Ishikawa (cell line): ENCODE data around the gene TMPRSS2.

Experiments
- CEBPB ChIP-seq: IDR thresholded peaks from 2 replicates; pipeline ENCODE4 v1.6.1; 2012
- CREB1 ChIP-seq: IDR thresholded peaks from 2 replicates; pipeline ENCODE4 v1.6.1; 2012; ENCODE audit warnings: low read depth
- EGR1 ChIP-seq: IDR thresholded peaks from 2 replicates; pipeline ENCODE4 v1.6.1; 2012
- EP300 ChIP-seq: IDR thresholded peaks from 2 replicates; pipeline ENCODE4 v1.6.1; 2012; ENCODE audit warnings: borderline replicate concordance
- FOXM1 ChIP-seq: IDR thresholded peaks from 2 replicates; pipeline ENCODE4 v1.6.1; 2012; ENCODE audit warnings: low read depth, borderline replicate concordance
- NFIC ChIP-seq: IDR thresholded peaks from 2 replicates; pipeline ENCODE4 v1.6.1; 2012
- RAD21 ChIP-seq: IDR thresholded peaks from 2 replicates; pipeline ENCODE4 v1.6.1; 2012; ENCODE audit warnings: low read depth
- TAF1 ChIP-seq: IDR thresholded peaks from 2 replicates; pipeline ENCODE4 v1.6.1; 2012; ENCODE audit warnings: low read depth, mild to moderate bottlenecking
- TCF12 ChIP-seq: IDR thresholded peaks from 2 replicates; pipeline ENCODE4 v1.6.1; 2012; ENCODE audit warnings: low read depth
- TEAD4 ChIP-seq: IDR thresholded peaks from 2 replicates; pipeline ENCODE4 v1.6.1; 2012
- USF1 ChIP-seq: IDR thresholded peaks from 2 replicates; pipeline ENCODE4 v1.6.1; 2012
- YY1 ChIP-seq: IDR thresholded peaks from 2 replicates; pipeline ENCODE4 v1.6.1; 2012; ENCODE audit warnings: low read depth
- ZBTB7A ChIP-seq: IDR thresholded peaks from 2 replicates; pipeline ENCODE4 v1.6.1; 2012; ENCODE audit warnings: low read depth
- TF ChIP-seq, protein P1 (sequence below): IDR thresholded peaks from 2 replicates; pipeline ENCODE4 v1.6.1; 2012
- TF ChIP-seq, protein P2 (sequence below): IDR thresholded peaks from 2 replicates; pipeline ENCODE4 v1.6.1; 2012; ENCODE audit warnings: low read depth, mild to moderate bottlenecking

TMPRSS2 gene

DNA sequence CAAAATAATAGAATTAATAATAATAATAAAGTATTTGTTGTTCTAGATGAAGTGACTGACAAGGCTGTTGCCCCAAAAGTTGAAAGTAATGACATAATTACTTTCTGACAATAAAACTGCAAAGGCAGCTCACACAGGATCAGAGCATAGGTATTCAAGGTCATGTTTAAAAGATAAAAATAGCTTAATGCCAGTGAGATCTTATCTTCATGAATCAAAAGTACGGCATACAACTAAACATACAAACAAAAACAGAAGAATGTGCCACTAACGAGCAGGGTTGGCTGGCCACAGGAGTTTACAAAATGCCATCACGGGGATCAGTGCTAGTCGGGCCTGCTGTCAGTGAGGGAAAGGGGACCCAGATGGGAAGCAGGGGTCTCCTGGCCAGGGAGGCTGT is 22.4 kb upstream of the TMPRSS2 start:
- TF ChIP-seq, protein P1, sequence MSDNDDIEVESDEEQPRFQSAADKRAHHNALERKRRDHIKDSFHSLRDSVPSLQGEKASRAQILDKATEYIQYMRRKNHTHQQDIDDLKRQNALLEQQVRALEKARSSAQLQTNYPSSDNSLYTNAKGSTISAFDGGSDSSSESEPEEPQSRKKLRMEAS: no peak
- no peak for TF ChIP-seq CEBPB

- no peak for TF ChIP-seq EP300
- TF ChIP-seq, protein P1: no peak
Measured at GRCh38 chr21:41529769-41530168, 21.8 kb upstream of the TMPRSS2 start.

DNA sequence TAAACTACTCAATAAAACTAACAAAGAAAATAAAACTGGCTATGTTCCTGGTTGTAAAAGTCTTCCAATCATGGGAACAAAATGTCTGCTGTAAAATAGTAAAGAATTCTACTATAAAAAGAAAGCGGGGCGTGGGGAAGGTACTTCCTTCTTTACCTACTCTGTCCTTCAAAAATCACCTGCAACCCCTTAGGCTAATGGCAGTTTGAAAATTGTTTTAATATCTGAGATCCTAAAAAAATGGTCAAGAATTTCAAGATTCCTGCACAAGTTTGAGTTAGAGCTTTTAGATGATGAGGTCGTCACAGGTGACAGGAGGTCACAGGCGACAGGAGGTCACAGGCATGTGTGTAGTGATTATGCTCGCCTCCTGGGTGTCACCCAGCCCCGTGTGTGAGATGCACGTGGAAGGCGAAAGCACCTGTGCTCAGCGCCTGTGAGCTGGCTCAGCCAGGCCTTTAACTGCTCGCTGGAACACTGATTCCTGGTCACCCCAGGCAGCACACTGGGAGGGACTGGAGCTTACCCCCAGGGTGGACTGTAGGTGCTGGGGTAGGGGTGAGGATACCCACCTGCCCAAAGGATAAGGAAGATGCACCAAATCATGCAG is 18.6 kb upstream of the TMPRSS2 start:
- TF ChIP-seq CREB1 (no peak), RAD21 (no peak), YY1 (no peak), TAF1 (no peak), EGR1 (no peak), TCF12 (no peak), TEAD4 (no peak), EP300 (no peak)

DNA sequence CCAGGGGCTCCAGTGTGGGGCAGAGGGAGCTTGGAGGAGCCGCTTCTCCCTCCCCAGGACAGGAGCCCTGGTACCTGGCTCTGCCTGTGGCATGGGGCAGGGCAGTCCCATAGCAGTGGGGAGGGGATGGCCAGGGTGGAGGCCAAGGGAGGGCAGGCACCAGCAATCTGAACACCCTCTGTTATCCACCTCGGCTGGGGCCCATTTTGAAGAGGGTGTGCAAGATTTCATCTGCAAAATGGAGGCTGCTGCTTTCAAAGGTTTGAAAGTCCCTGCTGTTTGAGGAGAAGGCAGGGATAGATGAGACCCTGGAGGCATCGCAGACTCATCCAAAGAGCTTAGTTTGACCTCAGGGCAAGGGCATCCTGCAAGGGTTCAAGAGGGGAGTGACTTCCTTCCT is 15.2 kb upstream of the TMPRSS2 start:
- TF ChIP-seq TCF12: no peak
- TF ChIP-seq TAF1: no peak
- no peak for TF ChIP-seq YY1
- TF ChIP-seq TEAD4: no peak

DNA sequence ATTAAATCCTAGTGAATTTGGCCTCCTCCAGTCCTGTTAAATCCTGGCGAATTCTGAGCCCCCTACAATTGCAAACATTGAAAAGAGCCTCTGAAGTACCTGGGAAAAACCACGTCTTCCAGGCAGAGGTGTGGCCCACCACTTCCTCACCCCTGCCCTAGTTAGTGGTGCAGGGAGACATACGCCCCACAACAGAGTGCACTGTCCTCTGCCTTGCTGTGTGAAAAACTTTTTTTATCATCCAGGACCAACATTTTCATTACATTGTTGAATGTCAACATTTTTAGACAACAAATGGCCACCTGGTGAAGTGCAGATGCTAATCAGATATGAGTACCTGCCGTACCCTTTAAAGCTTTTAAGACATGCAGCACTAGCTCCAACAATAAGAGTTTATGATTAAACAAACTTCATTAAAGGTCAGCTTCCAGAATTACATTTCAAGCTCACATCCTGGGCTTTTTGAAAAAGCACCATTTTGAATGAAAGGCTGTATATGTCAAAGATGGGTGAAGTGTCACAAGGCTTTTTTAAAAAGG is 13.6 kb upstream of the TMPRSS2 start:
- TF ChIP-seq TAF1: no peak
- no peak for TF ChIP-seq FOXM1
- TF ChIP-seq TCF12: no peak
- TF ChIP-seq TEAD4: no peak

DNA sequence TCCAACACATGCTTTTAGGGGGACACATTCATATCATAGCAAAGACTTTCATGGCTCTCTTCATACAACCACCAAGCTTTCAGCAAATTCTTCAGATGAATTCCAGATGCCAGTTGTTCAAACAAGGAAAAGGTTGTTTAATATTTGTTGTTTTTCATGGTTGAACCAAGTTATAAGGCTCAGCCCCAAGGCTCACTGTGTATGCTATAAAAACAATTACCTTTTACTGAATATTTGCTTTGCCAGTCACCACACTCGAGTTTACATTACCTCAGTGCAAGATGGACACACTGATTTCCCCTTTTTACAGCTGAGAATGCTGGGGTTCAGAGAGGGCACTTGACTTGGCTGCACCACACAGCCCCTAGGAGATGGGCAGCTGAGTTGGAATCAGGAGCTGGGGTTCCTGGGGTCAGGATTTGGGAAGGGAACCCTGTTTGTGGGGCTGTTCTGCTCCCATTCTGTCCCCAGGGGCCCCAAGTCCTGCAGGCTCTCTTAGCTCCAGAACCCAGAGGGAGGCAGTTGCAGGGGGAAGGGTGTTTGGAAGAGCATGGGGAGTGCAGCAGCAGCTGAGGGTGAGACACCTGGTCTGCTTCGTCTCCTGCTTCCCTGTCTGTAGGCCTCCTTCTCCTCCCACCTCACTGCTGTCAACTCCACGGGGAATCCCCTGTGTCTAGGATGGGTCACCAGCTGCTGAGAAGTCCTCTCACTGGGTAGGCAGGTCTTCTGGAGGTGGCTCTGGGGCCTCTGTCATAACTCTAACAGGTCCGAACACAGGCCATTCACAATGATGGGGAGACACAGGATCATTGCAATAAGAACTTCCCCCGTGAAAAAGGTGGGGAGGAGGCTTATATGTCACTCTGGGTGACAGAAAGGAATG is 12.8 kb upstream of the TMPRSS2 start:
- TF ChIP-seq TEAD4 (no peak), CREB1 (no peak), EP300 (no peak), TAF1 (no peak), ZBTB7A (no peak), RAD21 (no peak), FOXM1 (no peak), USF1 (no peak), TCF12 (no peak), EGR1 (no peak), CEBPB (no peak), NFIC (no peak), YY1 (no peak)
- TF ChIP-seq, protein P2, sequence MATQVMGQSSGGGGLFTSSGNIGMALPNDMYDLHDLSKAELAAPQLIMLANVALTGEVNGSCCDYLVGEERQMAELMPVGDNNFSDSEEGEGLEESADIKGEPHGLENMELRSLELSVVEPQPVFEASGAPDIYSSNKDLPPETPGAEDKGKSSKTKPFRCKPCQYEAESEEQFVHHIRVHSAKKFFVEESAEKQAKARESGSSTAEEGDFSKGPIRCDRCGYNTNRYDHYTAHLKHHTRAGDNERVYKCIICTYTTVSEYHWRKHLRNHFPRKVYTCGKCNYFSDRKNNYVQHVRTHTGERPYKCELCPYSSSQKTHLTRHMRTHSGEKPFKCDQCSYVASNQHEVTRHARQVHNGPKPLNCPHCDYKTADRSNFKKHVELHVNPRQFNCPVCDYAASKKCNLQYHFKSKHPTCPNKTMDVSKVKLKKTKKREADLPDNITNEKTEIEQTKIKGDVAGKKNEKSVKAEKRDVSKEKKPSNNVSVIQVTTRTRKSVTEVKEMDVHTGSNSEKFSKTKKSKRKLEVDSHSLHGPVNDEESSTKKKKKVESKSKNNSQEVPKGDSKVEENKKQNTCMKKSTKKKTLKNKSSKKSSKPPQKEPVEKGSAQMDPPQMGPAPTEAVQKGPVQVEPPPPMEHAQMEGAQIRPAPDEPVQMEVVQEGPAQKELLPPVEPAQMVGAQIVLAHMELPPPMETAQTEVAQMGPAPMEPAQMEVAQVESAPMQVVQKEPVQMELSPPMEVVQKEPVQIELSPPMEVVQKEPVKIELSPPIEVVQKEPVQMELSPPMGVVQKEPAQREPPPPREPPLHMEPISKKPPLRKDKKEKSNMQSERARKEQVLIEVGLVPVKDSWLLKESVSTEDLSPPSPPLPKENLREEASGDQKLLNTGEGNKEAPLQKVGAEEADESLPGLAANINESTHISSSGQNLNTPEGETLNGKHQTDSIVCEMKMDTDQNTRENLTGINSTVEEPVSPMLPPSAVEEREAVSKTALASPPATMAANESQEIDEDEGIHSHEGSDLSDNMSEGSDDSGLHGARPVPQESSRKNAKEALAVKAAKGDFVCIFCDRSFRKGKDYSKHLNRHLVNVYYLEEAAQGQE: no peak
- TF ChIP-seq, protein P1: no peak

DNA sequence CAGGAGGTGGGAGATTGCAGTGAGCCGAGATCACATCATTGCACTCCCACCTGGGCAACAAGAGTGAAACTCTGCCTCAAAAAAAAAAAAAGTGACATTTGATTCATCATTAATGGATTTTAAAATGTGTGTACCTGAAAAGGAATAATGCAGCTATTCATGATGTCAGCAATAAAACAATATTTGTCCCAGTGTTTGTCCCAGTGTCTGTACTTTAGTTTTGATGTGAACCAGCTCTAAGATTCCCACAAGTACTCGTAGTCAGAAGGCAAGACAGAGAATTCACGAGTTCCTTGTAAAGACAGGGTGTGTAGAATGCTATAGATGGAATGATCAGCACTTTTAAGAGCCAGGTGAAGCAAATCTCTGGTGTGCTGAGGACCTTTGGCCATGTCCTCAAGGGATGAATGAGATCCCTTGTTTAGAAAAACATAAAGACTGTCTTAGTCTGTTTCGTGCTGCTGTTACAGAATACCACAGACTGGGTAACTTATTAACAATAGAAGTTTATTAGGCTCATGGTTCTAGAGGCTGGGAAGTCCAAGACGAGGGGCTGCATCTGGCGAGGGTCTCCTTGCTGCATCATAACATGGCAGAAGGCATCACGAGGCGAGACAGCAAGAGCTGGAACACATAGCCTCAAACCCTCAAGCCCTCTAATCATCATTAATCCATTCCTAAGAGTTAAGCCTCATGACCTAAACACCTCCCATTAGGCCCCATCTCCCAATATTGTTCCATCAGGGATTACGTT is 12.0 kb upstream of the TMPRSS2 start:
- TF ChIP-seq TCF12: no peak
- TF ChIP-seq, protein P2: no peak
- TF ChIP-seq, protein P1: no peak
- no peak for TF ChIP-seq TEAD4
- TF ChIP-seq EP300: no peak
- no peak for TF ChIP-seq ZBTB7A
